ENCODE results near the gene PGAM2.

DNA sequence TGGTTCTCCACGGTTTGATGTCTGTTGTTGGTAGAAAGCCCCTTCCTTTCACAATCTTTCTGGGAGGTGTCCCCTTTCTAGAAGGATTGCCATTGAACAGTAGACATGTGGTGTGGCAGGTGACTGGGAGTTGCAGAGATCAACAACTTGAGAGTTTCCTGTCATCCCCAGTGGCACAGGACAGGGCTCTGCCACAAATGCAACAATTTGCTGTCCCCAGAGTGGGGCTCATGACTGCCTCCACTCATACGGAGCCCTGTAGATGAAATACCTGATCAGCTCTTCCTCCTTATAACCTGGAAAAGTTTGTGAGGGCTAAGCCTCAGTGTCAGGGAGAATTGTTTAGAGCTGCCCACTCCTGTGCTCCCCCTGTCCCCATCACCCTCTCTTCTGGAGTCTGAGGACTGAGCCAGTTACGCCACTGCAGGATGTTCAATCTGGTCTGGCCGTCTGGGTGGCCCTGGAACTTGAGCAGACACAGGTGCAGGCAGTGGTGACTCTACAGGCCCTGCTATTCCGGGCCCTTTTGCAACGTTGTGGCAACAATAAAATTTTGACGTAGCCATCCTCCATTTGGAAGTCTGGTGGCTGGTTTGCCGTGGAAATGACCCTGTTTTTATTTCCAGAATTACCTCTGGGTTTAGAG, 14.3 kb downstream of the PGAM2 start:
- TF ChIP-seq, protein P1, sequence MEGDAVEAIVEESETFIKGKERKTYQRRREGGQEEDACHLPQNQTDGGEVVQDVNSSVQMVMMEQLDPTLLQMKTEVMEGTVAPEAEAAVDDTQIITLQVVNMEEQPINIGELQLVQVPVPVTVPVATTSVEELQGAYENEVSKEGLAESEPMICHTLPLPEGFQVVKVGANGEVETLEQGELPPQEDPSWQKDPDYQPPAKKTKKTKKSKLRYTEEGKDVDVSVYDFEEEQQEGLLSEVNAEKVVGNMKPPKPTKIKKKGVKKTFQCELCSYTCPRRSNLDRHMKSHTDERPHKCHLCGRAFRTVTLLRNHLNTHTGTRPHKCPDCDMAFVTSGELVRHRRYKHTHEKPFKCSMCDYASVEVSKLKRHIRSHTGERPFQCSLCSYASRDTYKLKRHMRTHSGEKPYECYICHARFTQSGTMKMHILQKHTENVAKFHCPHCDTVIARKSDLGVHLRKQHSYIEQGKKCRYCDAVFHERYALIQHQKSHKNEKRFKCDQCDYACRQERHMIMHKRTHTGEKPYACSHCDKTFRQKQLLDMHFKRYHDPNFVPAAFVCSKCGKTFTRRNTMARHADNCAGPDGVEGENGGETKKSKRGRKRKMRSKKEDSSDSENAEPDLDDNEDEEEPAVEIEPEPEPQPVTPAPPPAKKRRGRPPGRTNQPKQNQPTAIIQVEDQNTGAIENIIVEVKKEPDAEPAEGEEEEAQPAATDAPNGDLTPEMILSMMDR (IDR thresholded peaks at IDR 0.05): no peak
- TF ChIP-seq POLR2AphosphoS5 (IDR thresholded peaks at IDR 0.05; ENCODE audit: insufficient read depth in 1 of 2, low read depth in 1 of 2): no peak
